Panc1 (cell line): ENCODE measurements around the gene HNF4A. TPM values are rescaled to one million over a fixed set of nuclear protein-coding genes. Genes with fewer than 3 reads are reported as not detected.

ENCODE experiments used
- ATAC-seq: fragments of 200-7000 bp; cut with Tn5 transposase; 2 replicates; pipeline ENCODE4 v1.9.1; 2020; ENCODE audit warnings: mild to moderate bottlenecking, moderate library complexity
- BruUV-seq: library from RNA; stranded (reverse); fragments of 400-500 nt; replicated peaks from 2 replicates; lab custom pipeline; 2021; lab: Mats Ljungman, UMichigan
- CTCF ChIA-PET: fragments of 300-600 bp; sonication (Branson Sonifier 250); formaldehyde crosslinking; loops from one replicate; lab custom pipeline; 2022; ENCODE audit warnings: antibody characterized with exemption; lab: Charles Lee
- POLR2A ChIA-PET: fragments of 300-600 bp; sonication (Branson Sonifier 250); formaldehyde crosslinking; loops from one replicate; lab custom pipeline; 2022; ENCODE audit warnings: antibody characterized with exemption; lab: Charles Lee
- DNase-seq: peaks from one replicate; pipeline ENCODE4 v3.0.0-alpha.2; 2010; ENCODE audit warnings: low read depth, low spot score
- H3K27ac ChIP-seq: 2 replicates; pipeline ENCODE4 v1.5.1; 2011; ENCODE audit warnings: mild to moderate bottlenecking, low read length, inconsistent platforms
- H3K27me3 ChIP-seq: fragments of 200-500 bp; sonication (Bioruptor generic); 2 replicates; pipeline ENCODE4 v1.6.0; 2014; ENCODE audit warnings: low read length, inconsistent platforms; ENCODE audit not compliant: control insufficient read depth, insufficient read depth
- H3K36me3 ChIP-seq: fragments of 200-500 bp; sonication (Bioruptor generic); 2 replicates; pipeline ENCODE4 v1.5.1; 2014; ENCODE audit warnings: inconsistent platforms, mild to moderate bottlenecking, low read length, moderate library complexity; ENCODE audit not compliant: control insufficient read depth, insufficient read depth
- H3K4me1 ChIP-seq: 2 replicates; pipeline ENCODE4 v1.5.1; 2011; ENCODE audit warnings: inconsistent platforms, mild to moderate bottlenecking, low read length, moderate library complexity; ENCODE audit not compliant: control insufficient read depth, insufficient read depth
- H3K4me3 ChIP-seq, 2 experiments: 2 replicates each; pipeline ENCODE4 v1.5.1; 2011 to 2012; ENCODE audit warnings: low read depth in 2 of 2, low read length in 2 of 2, mild to moderate bottlenecking in 2 of 2, inconsistent platforms in 1 of 2, moderate library complexity in 1 of 2
- H3K9me3 ChIP-seq: fragments of 200-500 bp; sonication (Bioruptor generic); 2 replicates; pipeline ENCODE4 v1.5.1; 2014; ENCODE audit warnings: low read depth, mild to moderate bottlenecking, inconsistent platforms, low read length, moderate library complexity; ENCODE audit not compliant: control insufficient read depth, insufficient read depth
- CTCF ChIP-seq: fragments of 450-650 bp; IDR thresholded peaks from 2 replicates; pipeline ENCODE4 v1.5.1; 2017; ENCODE audit warnings: mild to moderate bottlenecking
- POLR2AphosphoS5 ChIP-seq: IDR thresholded peaks from 2 replicates; pipeline ENCODE4 v1.6.1; 2012; ENCODE audit warnings: mild to moderate bottlenecking, low read depth, low read length, moderate library complexity
- REST ChIP-seq, 2 experiments: IDR thresholded peaks; 2 replicates each; pipeline ENCODE4 v1.6.1; 2011 to 2012; ENCODE audit warnings: low read depth in 2 of 2, control low read depth in 1 of 2, low read length in 1 of 2, mild to moderate bottlenecking in 1 of 2, moderate library complexity in 1 of 2; ENCODE audit not compliant: insufficient read depth in 1 of 2
- SIN3A ChIP-seq: IDR thresholded peaks from 2 replicates; pipeline ENCODE4 v1.6.1; 2012; ENCODE audit warnings: low read depth, mild to moderate bottlenecking, low read length, moderate library complexity, borderline replicate concordance; ENCODE audit not compliant: insufficient read depth
- TCF7L2 ChIP-seq: IDR thresholded peaks from 2 replicates; pipeline ENCODE4 v1.6.1; 2011; ENCODE audit warnings: mild to moderate bottlenecking, low read depth, low read length, inconsistent platforms
- in situ Hi-C: cut with HindIII; loops from 2 replicates; pipeline ENCODE4 v1.10.0; 2016; ENCODE audit warnings: low sequenced_read_pairs, low pct_unique_long_range_greater_than_20kb
- intact Hi-C: fragments of 100-400 bp; cut with micrococcal nuclease; formaldehyde crosslinking; loops from one replicate; pipeline ENCODE4 v1.10.0; 2022; ENCODE audit not compliant: unreplicated experiment
- total RNA-seq: library from RNA; stranded (reverse); gene quantifications from one replicate; pipeline ENCODE4 v1.2.1, GENCODE V29; 2021; ENCODE audit not compliant: unreplicated experiment

The HNF4A gene
- total RNA-seq, 1 experiment from 2014 or later = 0.28 TPM

- no peak for DNase-seq
- no peaks in the 10 kb centered on the region for H3K4me1 ChIP-seq
- TF ChIP-seq CTCF (no peak), SIN3A (no peak), REST (IDR thresholded peaks at IDR 0.05; ENCODE audit: insufficient read depth in 1 of 2, low read depth in 2 of 2, low read length in 1 of 2) (no peak), POLR2AphosphoS5 (no peak), TCF7L2 (no peak)
- no peaks in the 10 kb centered on the region for H3K27me3 ChIP-seq
- no peak overlapping the region for H3K4me3 ChIP-seq
- no peaks in the 10 kb centered on the region for H3K36me3 ChIP-seq
- intact Hi-C loops = no loop called here
- ChIA-PET CTCF (no interaction called here), POLR2A (no interaction called here)
- in situ Hi-C loops = no loop called here
- ATAC-seq = no peak
- H3K9me3 ChIP-seq = no peaks in the 10 kb centered on the region
- no TSS peak for BruUV-seq
- H3K27ac ChIP-seq = no peak overlapping the region
Observed at GRCh38 chr20:44350567-44350966, 4.9 kb upstream of the HNF4A start.

GRCh38 chr20:44354979-44355497 is 461 bp upstream of the HNF4A start:
- DNase-seq = no peak
- Histone ChIP-seq H3K27ac (no peak overlapping the region), H3K27me3 (no peaks in the 10 kb centered on the region; the same call in 1 of the 2 replicates), H3K4me3 (no peak overlapping the region), H3K4me1 (no peaks in the 10 kb centered on the region), H3K36me3 (no peaks in the 10 kb centered on the region), H3K9me3 (no peaks in the 10 kb centered on the region)
- ChIA-PET POLR2A (interaction anchor here (0.6 kb wide), 1 partner anchor 41 kb away, joined by 7 read pairs; no protein-coding TSS in a partner anchor), CTCF (no interaction called here)
- in situ Hi-C loops (no loop called here), intact Hi-C loops (no loop called here)
- no TSS peak for BruUV-seq
- ATAC-seq = no peak
- TF ChIP-seq REST (IDR thresholded peaks at IDR 0.05; ENCODE audit: insufficient read depth in 1 of 2, low read depth in 2 of 2, low read length in 1 of 2) (no peak), SIN3A (no peak), POLR2AphosphoS5 (no peak), TCF7L2 (no peak), CTCF (no peak)
